H9 (cell line): Measurements from ENCODE around the gene CNN3. TPM values are rescaled to one million over a fixed set of nuclear protein-coding genes. Genes with fewer than 3 reads are reported as not detected.

ENCODE experiments used
- DNase-seq: peaks from one replicate; pipeline ENCODE4 v3.0.0-alpha.2; 2017
- H2AFZ ChIP-seq: one replicate; pipeline ENCODE4 v1.6.1; 2013; ENCODE audit warnings: mild to moderate bottlenecking, low read length, control low read depth, moderate library complexity
- H2AK5ac ChIP-seq: 2 replicates; pipeline ENCODE4 v1.6.1; 2013; ENCODE audit warnings: low read length, control low read depth, mixed read lengths; ENCODE audit not compliant: insufficient read length
- H2BK120ac ChIP-seq: one replicate; pipeline ENCODE4 v1.6.1; 2013; ENCODE audit warnings: low read depth, mild to moderate bottlenecking, low read length, control low read depth, inconsistent platforms; ENCODE audit not compliant: poor library complexity, severe bottlenecking
- H2BK12ac ChIP-seq: 2 replicates; pipeline ENCODE4 v1.6.1; 2013; ENCODE audit warnings: low read length, control low read depth, mixed read lengths, low read depth; ENCODE audit not compliant: insufficient read length
- H2BK15ac ChIP-seq: 2 replicates; pipeline ENCODE4 v1.6.1; 2013; ENCODE audit warnings: low read depth, low read length, control low read depth
- H2BK20ac ChIP-seq: one replicate; pipeline ENCODE4 v1.6.1; 2013; ENCODE audit warnings: low read depth, mild to moderate bottlenecking, low read length, control low read depth, inconsistent platforms; ENCODE audit not compliant: poor library complexity, severe bottlenecking
- H2BK5ac ChIP-seq: 2 replicates; pipeline ENCODE4 v1.6.1; 2013; ENCODE audit warnings: low read length, control low read depth, mixed read lengths; ENCODE audit not compliant: insufficient read length
- H3K14ac ChIP-seq: 2 replicates; pipeline ENCODE4 v1.6.1; 2013; ENCODE audit warnings: low read length, control low read depth; ENCODE audit not compliant: insufficient read depth
- H3K18ac ChIP-seq: 2 replicates; pipeline ENCODE4 v1.6.1; 2013; ENCODE audit warnings: low read depth, mild to moderate bottlenecking, mixed read lengths, low read length, control low read depth; ENCODE audit not compliant: insufficient read length
- H3K23ac ChIP-seq: 2 replicates; pipeline ENCODE4 v1.6.1; 2013; ENCODE audit warnings: low read length, control low read depth, mixed read lengths, low read depth; ENCODE audit not compliant: insufficient read length
- H3K23me2 ChIP-seq: 2 replicates; pipeline ENCODE4 v1.6.1; 2013; ENCODE audit warnings: low read depth, mild to moderate bottlenecking, mixed read lengths, low read length, control low read depth; ENCODE audit not compliant: insufficient read length, poor library complexity, severe bottlenecking
- H3K27ac ChIP-seq: 2 replicates; pipeline ENCODE4 v1.5.1; 2013; ENCODE audit warnings: low read length, control low read depth, mixed read lengths, low read depth; ENCODE audit not compliant: insufficient read length
- H3K27me3 ChIP-seq: 2 replicates; pipeline ENCODE4 v1.6.1; 2013; ENCODE audit warnings: low read length, control low read depth, inconsistent platforms; ENCODE audit not compliant: insufficient read depth
- H3K4ac ChIP-seq: 2 replicates; pipeline ENCODE4 v1.6.1; 2013; ENCODE audit warnings: low read depth, mild to moderate bottlenecking, control low read depth, inconsistent platforms, low read length, moderate library complexity
- H3K4me1 ChIP-seq: 2 replicates; pipeline ENCODE4 v1.6.1; 2013; ENCODE audit warnings: low read length, control low read depth, inconsistent platforms; ENCODE audit not compliant: insufficient read depth
- H3K4me2 ChIP-seq: 2 replicates; pipeline ENCODE4 v1.6.1; 2013; ENCODE audit warnings: low read length, control low read depth, mixed read lengths; ENCODE audit not compliant: insufficient read length, insufficient read depth
- H3K56ac ChIP-seq: 2 replicates; pipeline ENCODE4 v1.6.1; 2013; ENCODE audit warnings: low read depth, mild to moderate bottlenecking, mixed read lengths, low read length, control low read depth; ENCODE audit not compliant: insufficient read length
- H3K79me1 ChIP-seq: 2 replicates; pipeline ENCODE4 v1.6.1; 2013; ENCODE audit warnings: low read depth, mild to moderate bottlenecking, moderate library complexity, low read length, control low read depth, inconsistent platforms; ENCODE audit not compliant: insufficient read depth, poor library complexity, severe bottlenecking
- H3K79me2 ChIP-seq: 2 replicates; pipeline ENCODE4 v1.6.1; 2013; ENCODE audit warnings: low read length, control low read depth, inconsistent platforms; ENCODE audit not compliant: insufficient read depth
- H3K9ac ChIP-seq: 2 replicates; pipeline ENCODE4 v1.6.1; 2013; ENCODE audit warnings: low read length, control low read depth, mixed read lengths; ENCODE audit not compliant: insufficient read length; ENCODE audit errors: extremely low read depth
- H3K9me3 ChIP-seq: one replicate; pipeline ENCODE4 v1.6.1; 2013; ENCODE audit warnings: low read depth, low read length, inconsistent platforms; ENCODE audit not compliant: control insufficient read depth
- H3T11ph ChIP-seq: one replicate; pipeline ENCODE4 v1.6.1; 2013; ENCODE audit warnings: mild to moderate bottlenecking, low read length, control low read depth, inconsistent platforms
- H4K20me1 ChIP-seq: one replicate; pipeline ENCODE4 v1.6.1; 2013; ENCODE audit not compliant: control insufficient read depth, insufficient read length, insufficient read depth
- H4K5ac ChIP-seq: 2 replicates; pipeline ENCODE4 v1.6.1; 2013; ENCODE audit warnings: low read depth, mild to moderate bottlenecking, mixed read lengths, low read length, control low read depth; ENCODE audit not compliant: insufficient read length
- H4K8ac ChIP-seq: replicated peaks from 2 replicates; pipeline ENCODE4 v1.6.1; 2013; ENCODE audit warnings: low read length, control low read depth, mixed read lengths, low read depth; ENCODE audit not compliant: insufficient read length
- H4K91ac ChIP-seq: 2 replicates; pipeline ENCODE4 v1.6.1; 2013; ENCODE audit warnings: low read depth, mild to moderate bottlenecking, moderate library complexity, mixed read lengths, low read length, control low read depth; ENCODE audit not compliant: insufficient read length
- H3K27ac Mint-ChIP-seq, 3 experiments: 2 replicates in 2 of 3; 3 replicates in 1 of 3; pipeline ENCODE4 v1.8.0; 2020 to 2021; ENCODE audit warnings: mixed read lengths in 3 of 3, mild to moderate bottlenecking in 1 of 3, moderate library complexity in 1 of 3
- H3K27me3 Mint-ChIP-seq: 2 replicates; pipeline ENCODE4 v1.8.0; 2021; ENCODE audit warnings: low read depth, mild to moderate bottlenecking, moderate library complexity, mixed read lengths
- H3K36me3 Mint-ChIP-seq, 3 experiments: 2 replicates in 2 of 3; 3 replicates in 1 of 3; pipeline ENCODE4 v1.8.0; 2020 to 2021; ENCODE audit warnings: low read depth in 3 of 3, mixed read lengths in 3 of 3; ENCODE audit not compliant: insufficient read depth in 1 of 3
- H3K4me1 Mint-ChIP-seq, 2 experiments: 2 replicates each; pipeline ENCODE4 v1.8.0; 2020; ENCODE audit warnings: mixed read lengths in 2 of 2
- H3K4me3 Mint-ChIP-seq, 2 experiments: 2 replicates in 1 of 2; 3 replicates in 1 of 2; pipeline ENCODE4 v1.8.0; 2020 to 2021; ENCODE audit warnings: mild to moderate bottlenecking in 2 of 2, mixed read lengths in 2 of 2, moderate library complexity in 1 of 2
- H3K9me3 Mint-ChIP-seq, 2 experiments: 2 replicates in 1 of 2; 3 replicates in 1 of 2; pipeline ENCODE4 v1.8.0; 2020; ENCODE audit warnings: mild to moderate bottlenecking in 2 of 2, mixed read lengths in 2 of 2, moderate library complexity in 1 of 2
- WGBS: extraction: QIAGEN DNeasy Blood & Tissue Kit; methylation state at CpG from one replicate; pipeline ENCODE4 v1.1.7; 2013; ENCODE audit warnings: missing lambda C conversion rate, low lambda C conversion rate, mixed read lengths; ENCODE audit not compliant: insufficient read length; ENCODE audit errors: extremely low coverage; 5-methylcytosine and 5-hydroxymethylcytosine counted together
- total RNA-seq: library from RNA; stranded (reverse); gene quantifications from 2 replicates; pipeline ENCODE4 v1.2.1, GENCODE V29; 2021
- TF ChIP-seq, protein P1 (sequence below): fragments of 200-600 bp; sonication (generic); conservative IDR thresholded peaks from 3 replicates; pipeline ENCODE4 v1.8.0; 2021; ENCODE audit warnings: antibody characterized with exemption, mild to moderate bottlenecking

CNN3 gene
- total RNA-seq, 1 experiment from 2014 or later = 279 TPM

DNA sequence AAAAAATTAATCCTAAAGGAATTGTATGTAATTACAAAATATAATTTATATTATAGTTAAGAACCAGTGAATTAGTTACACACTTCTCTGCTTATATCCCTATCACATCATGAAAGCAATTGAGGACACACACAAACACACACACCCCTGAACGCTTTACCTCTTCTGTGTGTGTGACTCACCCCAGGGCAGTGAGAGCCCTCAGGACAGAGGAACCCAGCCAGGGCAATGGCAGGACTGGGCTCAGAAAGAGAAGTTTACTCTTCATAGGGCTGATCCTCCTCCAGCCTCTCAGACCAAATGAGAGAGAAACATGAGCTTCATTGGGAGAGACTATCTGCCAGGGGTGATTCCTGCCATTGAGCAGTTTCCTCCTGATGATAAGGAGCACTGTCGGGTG is 68.6 kb downstream of the CNN3 start:
- Histone ChIP-seq H2BK20ac (no peak overlapping the region), H4K91ac (no peak overlapping the region), H4K5ac (no peak overlapping the region), H3K27ac (no peak overlapping the region), H3K4me1 (peaks cover 7% of the 10 kb centered on the region; the same call in 1 of the 2 replicates), H3K9me3 (no peaks in the 10 kb centered on the region), H4K8ac (no peak overlapping the region), H3K14ac (no peak overlapping the region), H3K79me2 (no peaks in the 10 kb centered on the region), H3K9ac (no peak overlapping the region), H3K27me3 (no peaks in the 10 kb centered on the region), H3K79me1 (no peaks in the 10 kb centered on the region), H2BK120ac (no peak overlapping the region), H2BK15ac (no peak overlapping the region), H3K23me2 (peaks cover 3% of the 10 kb centered on the region), H3K23ac (no peak overlapping the region), H3K18ac (no peak overlapping the region), H4K20me1 (no peaks in the 10 kb centered on the region), H2AK5ac (no peak overlapping the region), H3K56ac (no peak overlapping the region), H3K4ac (no peak overlapping the region), H2BK5ac (no peak overlapping the region), H2BK12ac (no peak overlapping the region), H3K4me2 (no peak overlapping the region), H2AFZ (no peak overlapping the region), H3T11ph (no peak overlapping the region)
- Mint-ChIP-seq H3K36me3 (no peaks in the 10 kb centered on the region; a peak in 1 of 7 replicates), H3K27me3 (no peaks in the 10 kb centered on the region), H3K27ac (no peak overlapping the region; a peak in 1 of 7 replicates), H3K9me3 (no peaks in the 10 kb centered on the region), H3K4me1 (peaks cover 16 to 19% of the 10 kb centered on the region in 2 experiments), H3K4me3 (no peak overlapping the region)
- DNase-seq = no peak
- WGBS = no CpG with 5 or more reads among the region's 2 CpGs
- TF ChIP-seq, protein P1, sequence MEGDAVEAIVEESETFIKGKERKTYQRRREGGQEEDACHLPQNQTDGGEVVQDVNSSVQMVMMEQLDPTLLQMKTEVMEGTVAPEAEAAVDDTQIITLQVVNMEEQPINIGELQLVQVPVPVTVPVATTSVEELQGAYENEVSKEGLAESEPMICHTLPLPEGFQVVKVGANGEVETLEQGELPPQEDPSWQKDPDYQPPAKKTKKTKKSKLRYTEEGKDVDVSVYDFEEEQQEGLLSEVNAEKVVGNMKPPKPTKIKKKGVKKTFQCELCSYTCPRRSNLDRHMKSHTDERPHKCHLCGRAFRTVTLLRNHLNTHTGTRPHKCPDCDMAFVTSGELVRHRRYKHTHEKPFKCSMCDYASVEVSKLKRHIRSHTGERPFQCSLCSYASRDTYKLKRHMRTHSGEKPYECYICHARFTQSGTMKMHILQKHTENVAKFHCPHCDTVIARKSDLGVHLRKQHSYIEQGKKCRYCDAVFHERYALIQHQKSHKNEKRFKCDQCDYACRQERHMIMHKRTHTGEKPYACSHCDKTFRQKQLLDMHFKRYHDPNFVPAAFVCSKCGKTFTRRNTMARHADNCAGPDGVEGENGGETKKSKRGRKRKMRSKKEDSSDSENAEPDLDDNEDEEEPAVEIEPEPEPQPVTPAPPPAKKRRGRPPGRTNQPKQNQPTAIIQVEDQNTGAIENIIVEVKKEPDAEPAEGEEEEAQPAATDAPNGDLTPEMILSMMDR = no peak
